HepG2 (cell line): ENCODE results near the gene IRF1. TPM values are rescaled to one million over a fixed set of nuclear protein-coding genes. Genes with fewer than 3 reads are reported as not detected.

ENCODE experiments used
- GATA4 ChIP-seq: sonication (generic); IDR thresholded peaks from 2 replicates; pipeline ENCODE4 v1.6.1; 2016; ENCODE audit warnings: antibody characterized with exemption, low read depth, borderline replicate concordance
- KMT2B ChIP-seq: IDR thresholded peaks from 2 replicates; pipeline ENCODE4 v1.6.1; 2016; ENCODE audit warnings: missing genetic modification reagents, missing compliant biosample characterization
- MYC ChIP-seq: sonication (generic); formaldehyde crosslinking; IDR thresholded peaks from 2 replicates; pipeline ENCODE4 v1.9.0; 2021; ENCODE audit warnings: missing genetic modification reagents, borderline replicate concordance
- NFE2 ChIP-seq: sonication (generic); formaldehyde crosslinking; IDR thresholded peaks from 2 replicates; pipeline ENCODE4 v1.4.0; 2020; ENCODE audit warnings: missing genetic modification reagents
- NFYB ChIP-seq: sonication (generic); formaldehyde crosslinking; IDR thresholded peaks from 2 replicates; pipeline ENCODE4 v1.4.0; 2020; ENCODE audit warnings: missing genetic modification reagents
- NRL ChIP-seq: sonication (generic); formaldehyde crosslinking; IDR thresholded peaks from 2 replicates; pipeline ENCODE4 v1.5.0; 2020; ENCODE audit warnings: missing genetic modification reagents, mild to moderate bottlenecking, moderate library complexity, borderline replicate concordance
- RBM22 ChIP-seq: fragments of 200-400 bp; formaldehyde crosslinking; optimal IDR thresholded peaks from 2 replicates; pipeline ENCODE3; 2017; ENCODE audit warnings: mild to moderate bottlenecking, low read length, moderate library complexity
- SALL1 ChIP-seq: sonication (generic); formaldehyde crosslinking; IDR thresholded peaks from 2 replicates; pipeline ENCODE4 v1.8.0; 2022; ENCODE audit warnings: mild to moderate bottlenecking, missing genetic modification reagents
- SAP130 ChIP-seq: IDR thresholded peaks from 2 replicates; pipeline ENCODE4 v1.6.1; 2016; ENCODE audit warnings: low read depth
- YY1 ChIP-seq: IDR thresholded peaks from 2 replicates; pipeline ENCODE4 v1.6.1; 2011; ENCODE audit warnings: low read length, low read depth, moderate library complexity, mild to moderate bottlenecking; ENCODE audit not compliant: insufficient read depth, insufficient replicate concordance
- ZBTB3 ChIP-seq: sonication (generic); formaldehyde crosslinking; IDR thresholded peaks from 2 replicates; pipeline ENCODE4 v1.4.0; 2020; ENCODE audit warnings: low read depth, mild to moderate bottlenecking, moderate library complexity, missing genetic modification reagents, borderline replicate concordance
- ZNF747 ChIP-seq: sonication (generic); formaldehyde crosslinking; IDR thresholded peaks from 2 replicates; pipeline ENCODE4 v1.8.1; 2023; ENCODE audit warnings: missing genetic modification reagents, mild to moderate bottlenecking, borderline replicate concordance
- polyA plus RNA-seq, 8 experiments: library from polyadenylated mRNA; depleted of rRNA in 3 of 8; stranded (reverse) in 7 of 8; unstranded in 1 of 8; fragments of >200 nt; fragmentation: Illumina TruSeq in 4 of 8; extraction: Trizol in 4 of 8; gene quantifications; 2 replicates each; pipeline versions ENCODE4 v1.2.1 to v1.2.3, GENCODE V29; 2011 to 2016; ENCODE audit warnings: low read depth in 4 of 8, missing spikeins in 1 of 8, mixed read lengths in 1 of 8; ENCODE audit not compliant: insufficient read depth in 1 of 8
- total RNA-seq, 5 experiments: library from RNA; depleted of rRNA; stranded (reverse); fragments of >200 nt; fragmentation: Illumina TruSeq; extraction: Trizol; gene quantifications; 2 replicates each; pipeline ENCODE4 v1.2.3, GENCODE V29; 2016; ENCODE audit warnings: low read depth in 1 of 5
- TF ChIP-seq, protein P1 (sequence below): sonication (generic); formaldehyde crosslinking; IDR thresholded peaks from 2 replicates; pipeline ENCODE4 v1.8.0; 2022; ENCODE audit warnings: missing genetic modification reagents, mild to moderate bottlenecking, borderline replicate concordance
- TF ChIP-seq, protein P2 (sequence below): sonication (generic); formaldehyde crosslinking; IDR thresholded peaks from 2 replicates; pipeline ENCODE4 v1.5.1; 2020; ENCODE audit warnings: mild to moderate bottlenecking, missing genetic modification reagents, moderate library complexity
- TF ChIP-seq, protein P3 (sequence below): IDR thresholded peaks from 2 replicates; pipeline ENCODE4 v1.6.1; 2016; ENCODE audit warnings: low read depth
- TF ChIP-seq, protein P4 (sequence below): sonication (generic); formaldehyde crosslinking; IDR thresholded peaks from 2 replicates; pipeline ENCODE4 v1.5.0; 2020; ENCODE audit warnings: mild to moderate bottlenecking, low read depth, missing genetic modification reagents, borderline replicate concordance
- TF ChIP-seq, protein P5 (sequence below): IDR thresholded peaks from 2 replicates; pipeline ENCODE4 v1.6.1; 2012; ENCODE audit warnings: inconsistent platforms
- TF ChIP-seq, protein P6 (sequence below): sonication (generic); formaldehyde crosslinking; IDR thresholded peaks from 2 replicates; pipeline ENCODE4 v1.5.0; 2020; ENCODE audit warnings: mild to moderate bottlenecking, missing genetic modification reagents, borderline replicate concordance

The IRF1 gene
- total and polyA plus RNA-seq, 2 of the 13 experiments (the other 11 are each of a cell fraction or from before 2014, with no cell fraction given) = 4.1 to 8.8 TPM

DNA sequence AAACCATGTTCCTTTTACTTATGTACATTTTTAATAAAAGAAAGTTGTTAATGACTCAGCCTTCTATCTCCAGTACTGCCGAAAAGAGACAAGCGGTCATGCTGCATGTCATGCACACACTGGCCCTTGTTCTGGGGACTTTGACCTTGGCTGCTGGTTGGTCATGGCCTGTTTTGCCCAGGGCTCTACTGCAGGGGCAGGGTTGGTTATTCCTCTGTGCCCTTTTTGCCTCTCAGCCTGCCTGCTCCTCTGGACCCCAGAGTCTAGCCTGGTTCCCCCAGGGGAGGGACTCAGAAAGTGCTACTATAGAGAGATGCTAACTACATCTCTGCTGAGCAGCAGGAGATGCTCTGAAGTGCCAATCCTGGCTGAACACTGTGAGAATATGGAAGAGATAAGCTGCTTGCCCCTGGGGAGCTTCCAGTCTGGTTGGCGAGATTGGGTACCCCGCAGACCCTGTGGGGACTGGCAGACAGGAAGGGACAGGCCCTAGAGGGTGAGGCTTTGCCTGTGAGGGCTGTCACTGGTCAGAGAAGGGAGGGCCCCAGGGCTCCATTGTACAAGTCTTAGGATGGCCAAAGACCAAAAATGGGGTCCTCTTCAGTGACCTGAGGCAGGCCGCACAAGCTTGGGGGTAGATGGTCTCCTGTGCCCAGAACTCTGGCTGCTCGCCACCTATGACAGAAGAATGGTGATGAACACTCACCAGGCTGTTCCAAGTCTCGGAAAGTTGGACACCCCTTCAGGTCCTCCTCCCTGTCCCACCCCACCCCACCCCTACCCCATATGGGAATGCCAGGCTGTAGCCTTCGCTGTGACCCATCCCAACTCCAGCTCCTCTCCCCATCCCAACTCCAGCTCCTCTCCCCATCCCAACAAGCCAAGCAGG is 14.3 kb downstream of the IRF1 start (continued):
- TF ChIP-seq ZBTB3 (CRISPR knock-in tag) (no peak), KMT2B (no peak), GATA4 (no peak), NFYB (CRISPR knock-in tag) (no peak), ZNF747 (CRISPR knock-in tag) (peak; percentile 62; the same call in 1 of the 2 replicates), RBM22 (no peak), YY1 (no peak), SAP130 (CRISPR knock-in tag) (peak; percentile 55; the same call in 1 of the 2 replicates), SALL1 (peak; percentile 51), NFE2 (CRISPR knock-in tag) (no peak), NRL (CRISPR knock-in tag) (0 out of 2 replicates have a peak, but pooled peaks have one; percentile 10), MYC (CRISPR knock-in tag) (peak; percentile 31; the same call in 1 of the 2 replicates)
- TF ChIP-seq, protein P1, sequence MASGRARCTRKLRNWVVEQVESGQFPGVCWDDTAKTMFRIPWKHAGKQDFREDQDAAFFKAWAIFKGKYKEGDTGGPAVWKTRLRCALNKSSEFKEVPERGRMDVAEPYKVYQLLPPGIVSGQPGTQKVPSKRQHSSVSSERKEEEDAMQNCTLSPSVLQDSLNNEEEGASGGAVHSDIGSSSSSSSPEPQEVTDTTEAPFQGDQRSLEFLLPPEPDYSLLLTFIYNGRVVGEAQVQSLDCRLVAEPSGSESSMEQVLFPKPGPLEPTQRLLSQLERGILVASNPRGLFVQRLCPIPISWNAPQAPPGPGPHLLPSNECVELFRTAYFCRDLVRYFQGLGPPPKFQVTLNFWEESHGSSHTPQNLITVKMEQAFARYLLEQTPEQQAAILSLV = peak; percentile 22; the same call in 1 of the 2 replicates
- TF ChIP-seq, protein P2, sequence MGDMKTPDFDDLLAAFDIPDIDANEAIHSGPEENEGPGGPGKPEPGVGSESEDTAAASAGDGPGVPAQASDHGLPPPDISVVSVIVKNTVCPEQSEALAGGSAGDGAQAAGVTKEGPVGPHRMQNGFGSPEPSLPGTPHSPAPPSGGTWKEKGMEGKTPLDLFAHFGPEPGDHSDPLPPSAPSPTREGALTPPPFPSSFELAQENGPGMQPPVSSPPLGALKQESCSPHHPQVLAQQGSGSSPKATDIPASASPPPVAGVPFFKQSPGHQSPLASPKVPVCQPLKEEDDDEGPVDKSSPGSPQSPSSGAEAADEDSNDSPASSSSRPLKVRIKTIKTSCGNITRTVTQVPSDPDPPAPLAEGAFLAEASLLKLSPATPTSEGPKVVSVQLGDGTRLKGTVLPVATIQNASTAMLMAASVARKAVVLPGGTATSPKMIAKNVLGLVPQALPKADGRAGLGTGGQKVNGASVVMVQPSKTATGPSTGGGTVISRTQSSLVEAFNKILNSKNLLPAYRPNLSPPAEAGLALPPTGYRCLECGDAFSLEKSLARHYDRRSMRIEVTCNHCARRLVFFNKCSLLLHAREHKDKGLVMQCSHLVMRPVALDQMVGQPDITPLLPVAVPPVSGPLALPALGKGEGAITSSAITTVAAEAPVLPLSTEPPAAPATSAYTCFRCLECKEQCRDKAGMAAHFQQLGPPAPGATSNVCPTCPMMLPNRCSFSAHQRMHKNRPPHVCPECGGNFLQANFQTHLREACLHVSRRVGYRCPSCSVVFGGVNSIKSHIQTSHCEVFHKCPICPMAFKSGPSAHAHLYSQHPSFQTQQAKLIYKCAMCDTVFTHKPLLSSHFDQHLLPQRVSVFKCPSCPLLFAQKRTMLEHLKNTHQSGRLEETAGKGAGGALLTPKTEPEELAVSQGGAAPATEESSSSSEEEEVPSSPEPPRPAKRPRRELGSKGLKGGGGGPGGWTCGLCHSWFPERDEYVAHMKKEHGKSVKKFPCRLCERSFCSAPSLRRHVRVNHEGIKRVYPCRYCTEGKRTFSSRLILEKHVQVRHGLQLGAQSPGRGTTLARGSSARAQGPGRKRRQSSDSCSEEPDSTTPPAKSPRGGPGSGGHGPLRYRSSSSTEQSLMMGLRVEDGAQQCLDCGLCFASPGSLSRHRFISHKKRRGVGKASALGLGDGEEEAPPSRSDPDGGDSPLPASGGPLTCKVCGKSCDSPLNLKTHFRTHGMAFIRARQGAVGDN (CRISPR knock-in tag) = peak; percentile 57
- TF ChIP-seq, protein P3, sequence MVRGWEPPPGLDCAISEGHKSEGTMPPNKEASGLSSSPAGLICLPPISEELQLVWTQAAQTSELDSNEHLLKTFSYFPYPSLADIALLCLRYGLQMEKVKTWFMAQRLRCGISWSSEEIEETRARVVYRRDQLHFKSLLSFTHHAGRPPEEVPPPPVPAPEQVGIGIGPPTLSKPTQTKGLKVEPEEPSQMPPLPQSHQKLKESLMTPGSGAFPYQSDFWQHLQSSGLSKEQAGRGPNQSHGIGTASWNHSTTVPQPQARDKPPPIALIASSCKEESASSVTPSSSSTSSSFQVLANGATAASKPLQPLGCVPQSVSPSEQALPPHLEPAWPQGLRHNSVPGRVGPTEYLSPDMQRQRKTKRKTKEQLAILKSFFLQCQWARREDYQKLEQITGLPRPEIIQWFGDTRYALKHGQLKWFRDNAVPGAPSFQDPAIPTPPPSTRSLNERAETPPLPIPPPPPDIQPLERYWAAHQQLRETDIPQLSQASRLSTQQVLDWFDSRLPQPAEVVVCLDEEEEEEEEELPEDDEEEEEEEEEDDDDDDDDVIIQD (CRISPR knock-in tag) = 0 out of 2 replicates have a peak, but pooled peaks have one; percentile 12
- TF ChIP-seq, protein P4, sequence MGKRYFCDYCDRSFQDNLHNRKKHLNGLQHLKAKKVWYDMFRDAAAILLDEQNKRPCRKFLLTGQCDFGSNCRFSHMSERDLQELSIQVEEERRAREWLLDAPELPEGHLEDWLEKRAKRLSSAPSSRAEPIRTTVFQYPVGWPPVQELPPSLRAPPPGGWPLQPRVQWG (CRISPR knock-in tag) = no peak
- TF ChIP-seq, protein P5, sequence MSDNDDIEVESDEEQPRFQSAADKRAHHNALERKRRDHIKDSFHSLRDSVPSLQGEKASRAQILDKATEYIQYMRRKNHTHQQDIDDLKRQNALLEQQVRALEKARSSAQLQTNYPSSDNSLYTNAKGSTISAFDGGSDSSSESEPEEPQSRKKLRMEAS = no peak
- TF ChIP-seq, protein P6, sequence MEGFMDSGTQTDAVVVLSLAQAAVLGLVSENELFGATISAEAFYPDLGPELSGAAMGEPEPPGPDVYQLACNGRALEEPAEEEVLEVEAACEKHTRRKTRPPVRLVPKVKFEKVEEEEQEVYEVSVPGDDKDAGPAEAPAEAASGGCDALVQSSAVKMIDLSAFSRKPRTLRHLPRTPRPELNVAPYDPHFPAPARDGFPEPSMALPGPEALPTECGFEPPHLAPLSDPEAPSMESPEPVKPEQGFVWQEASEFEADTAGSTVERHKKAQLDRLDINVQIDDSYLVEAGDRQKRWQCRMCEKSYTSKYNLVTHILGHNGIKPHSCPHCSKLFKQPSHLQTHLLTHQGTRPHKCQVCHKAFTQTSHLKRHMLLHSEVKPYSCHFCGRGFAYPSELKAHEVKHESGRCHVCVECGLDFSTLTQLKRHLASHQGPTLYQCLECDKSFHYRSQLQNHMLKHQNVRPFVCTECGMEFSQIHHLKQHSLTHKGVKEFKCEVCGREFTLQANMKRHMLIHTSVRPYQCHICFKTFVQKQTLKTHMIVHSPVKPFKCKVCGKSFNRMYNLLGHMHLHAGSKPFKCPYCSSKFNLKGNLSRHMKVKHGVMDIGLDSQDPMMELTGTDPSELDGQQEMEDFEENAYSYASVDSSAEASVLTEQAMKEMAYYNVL (CRISPR knock-in tag) = peak; percentile 44; the same call in 1 of the 2 replicates
